Lung (tissue), 12 donors: ENCODE measurements around the gene LMBR1L. TPM values are rescaled to one million over a fixed set of nuclear protein-coding genes. Genes with fewer than 3 reads are reported as not detected.

Experiments used
- ATAC-seq: fragments of 200-7000 bp; cut with Tn5 transposase; one replicate; pipeline ENCODE4 v1.9.1; 2020; ENCODE audit warnings: moderate number of reproducible peaks; ENCODE audit not compliant: insufficient read depth, low FRiP score
- DNase-seq, 3 donors: peaks; one replicate each; pipeline ENCODE4 v3.0.0-alpha.2; 2013 to 2017
- H3K27ac ChIP-seq, 2 donors: one replicate each; pipeline ENCODE4 v1.5.1; 2013; ENCODE audit warnings: mild to moderate bottlenecking in 2 of 2, moderate library complexity in 2 of 2, control low read depth in 1 of 2, inconsistent platforms in 1 of 2, low read depth in 1 of 2, low read length in 1 of 2
- H3K27me3 ChIP-seq, 3 donors: one replicate each; pipeline ENCODE4 v1.5.1; 2013; ENCODE audit warnings: low read length in 2 of 3; ENCODE audit not compliant: control insufficient read depth in 3 of 3, insufficient read depth in 3 of 3
- H3K36me3 ChIP-seq, 4 donors: one replicate each; pipeline ENCODE4 v1.5.1; 2013; ENCODE audit warnings: low read length in 4 of 4, mild to moderate bottlenecking in 1 of 4, moderate library complexity in 1 of 4; ENCODE audit not compliant: control insufficient read depth in 4 of 4, insufficient read depth in 4 of 4
- H3K4me1 ChIP-seq, 5 donors: one replicate each; pipeline ENCODE4 v1.5.1; 2013; ENCODE audit warnings: low read length in 5 of 5, mild to moderate bottlenecking in 2 of 5, moderate library complexity in 1 of 5; ENCODE audit not compliant: control insufficient read depth in 5 of 5, insufficient read depth in 5 of 5
- H3K4me3 ChIP-seq: one replicate; pipeline ENCODE4 v1.5.1; 2013; ENCODE audit warnings: mild to moderate bottlenecking, control low read depth, moderate library complexity
- H3K9ac ChIP-seq, 2 donors: one replicate each; pipeline ENCODE4 v1.5.1; 2013; ENCODE audit warnings: low read length in 2 of 2, control low read depth in 1 of 2; ENCODE audit not compliant: insufficient read depth in 1 of 2
- H3K9me3 ChIP-seq, 4 donors: one replicate each; pipeline ENCODE4 v1.5.1; 2013; ENCODE audit warnings: low read length in 3 of 4, mild to moderate bottlenecking in 1 of 4, moderate library complexity in 1 of 4; ENCODE audit not compliant: control insufficient read depth in 4 of 4, insufficient read depth in 3 of 4
- WGBS, 2 donors: extraction: QIAGEN DNeasy Blood & Tissue Kit; methylation state at CpG; one replicate each; pipeline ENCODE4 v1.1.7; 2013; 5-methylcytosine and 5-hydroxymethylcytosine counted together
- polyA plus RNA-seq, 2 donors: library from polyadenylated mRNA; stranded (reverse); fragments of 200-250 nt; gene quantifications; one replicate each; pipeline ENCODE4 v1.2.1, GENCODE V29; 2013
- total RNA-seq, 2 donors: library from RNA; depleted of rRNA in 1 of 2; stranded (reverse); fragments of >200 nt in 1 of 2; gene quantifications; one replicate each; pipeline ENCODE4 v1.2.1, GENCODE V29; 2014 to 2021
- TF ChIP-seq, protein P1 (sequence below): IDR thresholded peaks from 2 replicates; pipeline ENCODE4 v1.5.1; 2012; ENCODE audit warnings: mild to moderate bottlenecking; ENCODE audit errors: control extremely low read depth, extremely low read depth
- donor health status: control.
- donor health status: control.
- donor health status: Bipolar disorder and iron deficiency.
- donor health status: healthy.
- donor health status: DM: yes; HTN: yes; CAD: no.

The LMBR1L gene
- total and polyA plus RNA-seq, 4 donors, result 34.8 to 70.1 (median 38.7) TPM

DNA sequence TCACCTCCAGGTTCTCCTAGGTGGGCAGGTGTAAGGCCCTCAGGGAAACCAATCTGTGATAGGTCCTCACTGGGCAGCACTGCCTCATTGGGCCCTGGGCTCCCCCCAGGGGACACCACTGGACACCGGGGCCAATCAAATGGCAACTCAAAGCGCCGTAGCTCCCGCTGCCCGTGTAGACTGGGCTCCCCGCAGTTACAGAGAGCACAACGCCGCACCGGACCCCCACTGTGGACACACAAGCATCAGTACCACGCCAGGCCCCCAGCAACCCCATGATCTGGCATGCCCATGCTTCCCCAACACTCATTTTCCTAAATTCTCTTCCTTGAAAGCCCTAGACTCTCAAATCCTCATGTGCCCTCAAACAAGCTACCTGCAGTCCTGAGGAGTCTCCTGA, 56.1 kb downstream of the LMBR1L start:
- Histone ChIP-seq H3K9ac (no peak overlapping the region), H3K4me1 (peaks cover 9 to 43% (median 20%) of the 10 kb centered on the region in 5 donors), H3K27ac (no peak overlapping the region), H3K36me3 (peaks cover 18 to 52% (median 30%) of the 10 kb centered on the region in 4 donors), H3K27me3 (no peaks in the 10 kb centered on the region), H3K4me3 (no peak overlapping the region), H3K9me3 (no peaks in the 10 kb centered on the region)
- no peak for DNase-seq
- TF ChIP-seq, protein P1, sequence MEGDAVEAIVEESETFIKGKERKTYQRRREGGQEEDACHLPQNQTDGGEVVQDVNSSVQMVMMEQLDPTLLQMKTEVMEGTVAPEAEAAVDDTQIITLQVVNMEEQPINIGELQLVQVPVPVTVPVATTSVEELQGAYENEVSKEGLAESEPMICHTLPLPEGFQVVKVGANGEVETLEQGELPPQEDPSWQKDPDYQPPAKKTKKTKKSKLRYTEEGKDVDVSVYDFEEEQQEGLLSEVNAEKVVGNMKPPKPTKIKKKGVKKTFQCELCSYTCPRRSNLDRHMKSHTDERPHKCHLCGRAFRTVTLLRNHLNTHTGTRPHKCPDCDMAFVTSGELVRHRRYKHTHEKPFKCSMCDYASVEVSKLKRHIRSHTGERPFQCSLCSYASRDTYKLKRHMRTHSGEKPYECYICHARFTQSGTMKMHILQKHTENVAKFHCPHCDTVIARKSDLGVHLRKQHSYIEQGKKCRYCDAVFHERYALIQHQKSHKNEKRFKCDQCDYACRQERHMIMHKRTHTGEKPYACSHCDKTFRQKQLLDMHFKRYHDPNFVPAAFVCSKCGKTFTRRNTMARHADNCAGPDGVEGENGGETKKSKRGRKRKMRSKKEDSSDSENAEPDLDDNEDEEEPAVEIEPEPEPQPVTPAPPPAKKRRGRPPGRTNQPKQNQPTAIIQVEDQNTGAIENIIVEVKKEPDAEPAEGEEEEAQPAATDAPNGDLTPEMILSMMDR, result no peak
- ATAC-seq, result no peak
- 95% methylated on average over 10 of the region's 10 CpGs for WGBS, 2 donors

DNA sequence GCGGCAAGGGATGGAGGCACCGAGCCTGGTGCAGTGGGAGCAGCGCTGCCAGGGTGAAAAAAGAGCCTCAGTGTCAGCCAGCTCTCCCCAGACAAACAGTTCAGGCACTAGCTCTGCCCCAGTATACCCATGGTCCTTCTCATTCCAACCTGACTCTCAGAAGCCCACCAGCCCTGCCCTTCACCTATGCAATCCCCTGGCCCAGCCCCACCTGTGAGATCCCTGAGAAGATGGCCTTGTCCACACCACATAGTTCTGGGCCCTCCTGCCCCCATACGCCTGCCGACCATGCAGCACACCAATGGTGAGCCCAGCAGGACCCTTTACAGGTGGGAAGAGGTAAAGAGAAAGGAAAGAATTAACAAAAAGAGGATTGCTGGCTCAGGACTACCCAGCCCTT, 56.6 kb downstream of the LMBR1L start:
- TF ChIP-seq, protein P1, result no peak
- H3K4me3 ChIP-seq, result no peak overlapping the region
- no peak overlapping the region for H3K9ac ChIP-seq
- H3K27me3 ChIP-seq, result no peaks in the 10 kb centered on the region
- H3K27ac ChIP-seq, result no peak overlapping the region
- DNase-seq, result no peak
- H3K4me1 ChIP-seq, result peaks cover 9 to 40% (median 20%) of the 10 kb centered on the region in 5 donors
- WGBS, 2 donors, result 87 to 92% methylated on average over 5 of the region's 5 CpGs
- ATAC-seq, result no peak
- H3K36me3 ChIP-seq, result peaks cover 22 to 55% (median 33%) of the 10 kb centered on the region in 4 donors
- H3K9me3 ChIP-seq, result no peaks in the 10 kb centered on the region

DNA sequence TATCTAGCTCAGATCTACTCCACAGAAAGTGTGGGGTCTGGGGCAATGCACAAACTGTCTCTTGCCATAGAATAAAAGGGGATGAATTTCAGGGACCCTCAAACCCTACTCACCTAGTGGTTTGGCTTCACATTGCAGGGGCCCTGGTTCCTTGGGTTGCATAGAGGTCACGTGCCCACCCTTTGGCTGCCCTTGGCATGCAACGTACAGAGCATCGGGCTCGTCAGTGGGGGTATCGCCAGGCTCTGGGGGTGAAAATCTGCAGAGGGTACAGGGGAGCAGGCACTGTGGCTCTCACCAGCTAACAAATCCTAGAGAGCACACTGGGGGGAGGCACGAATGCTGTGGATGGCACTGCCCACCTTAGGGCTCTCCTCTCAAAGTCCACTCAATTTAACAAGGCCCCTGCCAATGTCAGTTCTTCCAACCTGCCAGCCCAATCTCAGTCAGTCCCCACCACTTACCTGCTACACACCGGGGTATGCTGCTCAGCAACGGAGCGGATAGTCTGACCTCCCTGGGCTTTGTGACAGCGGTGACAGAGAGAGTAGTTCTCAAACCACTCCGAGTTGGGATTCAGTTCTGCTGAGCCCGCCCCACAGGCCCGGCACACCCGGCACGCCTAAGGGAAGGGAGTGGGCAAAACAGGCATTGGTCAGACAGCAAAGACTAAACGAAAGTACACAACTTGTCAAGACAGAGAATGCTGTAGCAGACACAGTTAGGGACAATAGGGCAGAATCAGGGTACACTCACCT, 58.0 kb downstream of the LMBR1L start:
- TF ChIP-seq, protein P1, result no peak
- Histone ChIP-seq H3K27ac (no peak overlapping the region), H3K36me3 (peaks cover 32 to 68% (median 46%) of the 10 kb centered on the region in 4 donors), H3K9me3 (no peaks in the 10 kb centered on the region), H3K9ac (no peak overlapping the region), H3K27me3 (no peaks in the 10 kb centered on the region), H3K4me1 (peaks cover 9 to 25% (median 11%) of the 10 kb centered on the region in 5 donors), H3K4me3 (no peak overlapping the region)
- WGBS, 2 donors, result 91 to 94% methylated on average over 16 of the region's 16 CpGs
- DNase-seq (no peak), ATAC-seq (no peak)
